HG03159 (cell line): ENCODE measurements around the gene AGAP2.
A peak's percentile ranks its signal among the peaks of the same experiment; 100 is the strongest.

ENCODE experiments used
- ATAC-seq: cut with Tn5 transposase; IDR thresholded peaks from one replicate; pipeline ENCODE4 v1.9.1; 2021; ENCODE audit warnings: mild to moderate bottlenecking, moderate library complexity; ENCODE audit not compliant: unreplicated experiment

Gene AGAP2

DNA sequence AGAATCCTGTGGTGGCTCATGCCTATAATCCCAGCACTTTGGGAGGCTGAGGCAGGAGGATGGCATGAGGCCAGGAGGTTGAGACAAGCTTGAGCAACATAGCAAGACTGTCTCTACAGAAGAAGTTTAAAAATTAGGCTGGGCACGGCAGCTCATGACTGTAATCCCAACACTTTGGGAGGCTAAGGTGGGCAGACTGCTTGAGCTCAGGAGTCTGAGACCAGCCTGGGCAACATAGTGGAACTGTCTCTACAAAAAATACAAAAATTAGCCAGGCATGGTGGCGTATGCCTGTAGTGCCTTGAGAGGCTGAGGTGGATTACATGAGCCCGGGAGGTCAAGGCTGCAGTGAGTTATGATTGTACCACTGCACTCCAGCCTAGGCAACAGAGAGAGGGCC is 29.3 kb upstream of the AGAP2 start:
- ATAC-seq = no peak

DNA sequence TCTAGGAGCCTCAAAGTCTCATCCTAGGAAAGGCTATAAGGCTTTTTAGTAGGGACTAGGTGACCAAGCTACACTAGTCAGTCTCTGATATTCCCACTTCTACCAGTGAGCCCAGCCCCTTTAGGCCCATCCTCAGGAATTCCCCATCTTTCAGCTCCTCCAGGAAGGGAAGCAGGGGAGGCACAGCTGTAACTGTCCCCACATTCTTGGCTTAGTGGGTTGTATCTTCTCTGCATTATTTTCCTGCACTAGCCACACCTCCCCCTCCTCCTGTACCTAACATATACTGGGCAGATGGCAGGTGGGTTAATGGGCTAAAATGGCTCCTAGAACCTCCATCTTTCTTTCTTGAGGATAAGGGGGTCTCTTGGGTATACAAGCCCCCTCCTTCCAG is 28.8 kb upstream of the AGAP2 start:
- ATAC-seq = no peak

GRCh38 chr12:57766464-57767304 is 28.1 kb upstream of the AGAP2 start, which contains the start of gene CYP27B1:
CYP27B1 (minus strand) TSS chr12:57767078; CDS start chr12:57767041, 37 bp downstream.
- ATAC-seq = no peak

DNA sequence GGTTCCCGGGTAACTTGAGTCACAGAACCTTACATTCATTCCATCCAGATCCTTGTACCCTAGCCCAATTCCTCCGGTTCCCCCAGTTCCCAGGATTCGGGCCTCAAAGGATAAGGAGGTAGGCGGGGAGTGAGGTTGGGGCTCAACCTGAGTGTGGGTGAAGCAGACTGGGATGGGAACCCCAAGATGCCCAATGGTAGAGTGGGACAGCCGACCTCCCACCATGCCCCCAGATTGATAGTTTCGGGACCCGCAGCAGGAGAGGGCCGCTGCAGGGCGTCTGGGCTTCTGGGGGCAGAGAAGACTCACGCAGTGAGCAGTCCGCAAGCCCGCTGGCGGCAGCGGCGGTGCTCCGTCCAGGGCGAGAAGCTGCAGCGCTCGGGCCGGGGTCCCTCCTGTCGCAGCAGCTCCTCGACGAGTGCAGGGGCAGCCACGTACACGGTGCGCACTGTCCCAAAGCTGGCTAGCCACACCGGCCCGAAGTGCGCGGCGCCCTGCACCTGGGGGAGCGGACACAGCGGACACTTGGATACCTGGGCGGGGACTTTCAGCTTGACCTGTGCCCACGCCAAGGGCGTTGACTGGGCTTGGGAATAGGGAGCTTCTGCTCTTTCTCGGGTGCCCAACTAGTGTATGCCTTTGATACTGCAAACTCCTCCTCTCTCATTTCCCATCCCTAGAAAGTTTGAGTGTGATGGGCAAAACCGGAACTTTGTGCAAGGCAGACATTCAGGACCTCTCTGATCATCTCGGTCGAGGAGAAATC is 27.3 kb upstream of the AGAP2 start:
- no peak for ATAC-seq

- ATAC-seq = peak; percentile 57
These were observed 26.6 kb upstream of the AGAP2 start for GRCh38 chr12:57765003-57765697.

- ATAC-seq = peak; percentile 10
These were observed 26.1 kb upstream of the AGAP2 start for GRCh38 chr12:57764662-57765002.

GRCh38 chr12:57763881-57764661 is 25.5 kb upstream of the AGAP2 start:
- no peak for ATAC-seq

DNA sequence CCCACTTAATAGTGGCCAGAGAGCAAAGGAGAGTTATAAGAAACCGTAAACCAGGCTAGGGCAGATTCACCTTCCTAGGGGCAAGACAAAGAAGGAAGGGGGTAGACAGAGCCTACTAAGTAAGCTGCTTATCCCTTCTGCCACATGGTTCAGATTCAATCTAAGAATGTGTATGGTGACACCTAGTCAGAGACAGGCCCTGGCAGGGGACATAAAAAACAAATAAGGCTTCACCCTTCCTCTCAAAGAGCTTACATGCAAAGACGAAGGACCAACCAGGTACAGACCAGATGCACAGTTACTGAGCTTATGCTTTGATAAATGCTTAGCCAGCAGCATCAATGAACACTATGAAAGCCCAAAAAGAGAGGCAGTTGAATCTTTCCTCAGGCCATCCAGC is 23.9 kb upstream of the AGAP2 start:
- ATAC-seq = no peak

- ATAC-seq = no peak
These were observed 23.0 kb upstream of the AGAP2 start for GRCh38 chr12:57761391-57761998.

GRCh38 chr12:57760347-57760982 is 21.9 kb upstream of the AGAP2 start:
- no peak for ATAC-seq

GRCh38 chr12:57759360-57759980 is 20.9 kb upstream of the AGAP2 start:
- ATAC-seq = no peak

- ATAC-seq = no peak
These were observed 20.2 kb upstream of the AGAP2 start for GRCh38 chr12:57758552-57759359.

GRCh38 chr12:57757771-57758170 is 19.2 kb upstream of the AGAP2 start:
- no peak for ATAC-seq

GRCh38 chr12:57756406-57757341 is 18.1 kb upstream of the AGAP2 start:
- no peak for ATAC-seq

DNA sequence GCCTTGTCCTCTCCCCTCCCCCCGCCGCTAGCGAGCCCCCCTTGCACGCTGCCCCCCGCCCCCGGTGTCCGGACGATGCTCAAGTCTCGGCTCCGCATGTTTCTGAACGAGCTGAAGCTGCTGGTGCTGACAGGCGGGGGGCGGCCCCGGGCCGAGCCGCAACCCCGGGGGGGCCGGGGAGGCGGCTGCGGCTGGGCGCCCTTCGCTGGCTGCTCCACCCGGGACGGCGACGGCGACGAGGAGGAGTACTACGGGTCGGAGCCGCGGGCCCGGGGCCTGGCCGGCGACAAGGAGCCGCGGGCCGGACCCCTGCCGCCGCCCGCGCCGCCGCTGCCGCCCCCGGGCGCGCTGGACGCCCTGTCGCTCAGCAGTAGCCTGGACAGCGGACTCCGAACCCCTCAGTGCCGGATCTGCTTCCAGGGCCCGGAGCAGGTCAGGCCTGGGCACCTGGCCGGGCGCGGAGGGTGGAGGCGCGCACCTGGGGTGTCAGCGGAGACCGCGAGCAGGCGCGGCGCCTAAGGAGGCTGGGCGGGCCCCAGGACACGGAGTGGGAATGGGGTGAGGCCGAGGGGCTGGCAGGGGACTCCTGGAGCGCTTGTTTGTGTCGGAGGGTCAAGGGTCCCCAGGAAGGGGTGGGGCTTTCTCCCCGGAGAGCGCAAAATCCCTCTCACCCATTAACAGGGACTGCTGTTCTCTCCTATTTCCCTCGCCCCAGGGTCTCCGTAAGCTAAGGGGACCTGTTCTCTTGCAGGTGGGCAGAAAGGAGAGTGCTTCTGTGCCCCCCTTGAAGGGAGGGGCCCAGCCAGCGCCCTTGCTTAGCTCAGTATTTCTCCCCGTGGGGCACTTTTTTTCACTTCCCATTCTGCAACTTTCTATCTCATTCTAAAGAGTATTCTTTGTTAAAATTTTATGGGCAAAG is 17.2 kb upstream of the AGAP2 start:
- no peak for ATAC-seq

- no peak for ATAC-seq
These were observed 16.6 kb upstream of the AGAP2 start for GRCh38 chr12:57755194-57755453.
